Dermis lymphatic vessel endothelial cell (primary cell): ENCODE measurements around the gene ATPAF1. TPM values are rescaled to one million over a fixed set of nuclear protein-coding genes. Genes with fewer than 3 reads are reported as not detected.

Experiments used
- total RNA-seq: library from RNA; depleted of rRNA; stranded (reverse); fragments of >200 nt; gene quantifications from 2 replicates; pipeline ENCODE4 v1.2.1, GENCODE V29; 2014

ATPAF1 gene
- total RNA-seq: 26.2 and 26.9 TPM in 2 replicates

GRCh38 chr1:46667782-46668760, at the start of gene ATPAF1:
Gene ATPAF1, minus strand, starts transcription at chr1:46668364. Its CDS starts 42 bp downstream, at chr1:46668322.

GRCh38 chr1:46671554-46671953, 3.4 kb upstream of the ATPAF1 start, which contains the start of gene TEX38:
Gene TEX38, plus strand, starts transcription at chr1:46671854. Its CDS starts 81 bp downstream, at chr1:46671935.

DNA sequence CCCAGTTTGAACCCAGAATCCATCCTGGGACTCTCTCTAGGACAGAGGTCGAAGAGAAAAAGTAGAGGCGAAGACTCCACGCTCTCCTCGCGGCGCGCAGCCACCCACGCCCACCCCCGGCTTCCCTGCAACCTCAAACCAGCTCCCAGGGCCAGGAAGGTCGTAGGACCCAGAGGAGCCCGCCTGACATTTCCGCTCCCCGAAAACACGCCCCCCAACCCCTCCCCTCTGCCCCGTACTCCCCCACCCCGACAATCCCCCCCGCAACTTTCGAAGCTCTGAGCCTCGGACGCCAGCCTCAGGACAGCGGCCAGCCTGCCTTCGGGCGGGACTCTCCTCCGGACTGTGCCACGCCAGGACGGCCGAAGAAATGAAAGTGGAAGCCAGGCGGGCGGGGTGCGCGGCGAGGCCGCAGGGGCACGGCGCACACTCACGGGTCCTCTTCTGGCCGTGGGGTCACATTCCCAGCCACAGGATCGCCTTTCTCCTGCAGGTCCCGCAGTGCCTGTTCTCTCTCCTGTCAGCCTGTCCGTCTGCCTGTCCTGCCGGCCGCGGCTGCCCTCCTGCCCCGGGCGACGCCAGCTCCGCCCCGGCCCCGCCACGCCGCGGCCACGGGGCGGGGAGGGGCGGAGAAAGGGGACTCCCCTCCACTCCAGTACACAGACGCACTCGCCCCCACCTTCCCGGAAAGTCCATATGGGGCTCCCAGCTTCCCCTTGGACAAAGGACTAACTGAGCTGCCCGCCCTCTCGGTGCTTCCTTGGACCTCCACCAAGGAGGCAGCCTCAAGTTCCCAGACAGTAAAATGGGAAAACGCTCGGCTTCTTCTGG, 51.7 kb downstream of the ATPAF1 start, which contains the start of gene MOB3C:
MOB3C (minus strand) TSS at position 535 of the 831 bp plus-strand sequence. CDS start 3,490 bp downstream, outside the sequence.

DNA sequence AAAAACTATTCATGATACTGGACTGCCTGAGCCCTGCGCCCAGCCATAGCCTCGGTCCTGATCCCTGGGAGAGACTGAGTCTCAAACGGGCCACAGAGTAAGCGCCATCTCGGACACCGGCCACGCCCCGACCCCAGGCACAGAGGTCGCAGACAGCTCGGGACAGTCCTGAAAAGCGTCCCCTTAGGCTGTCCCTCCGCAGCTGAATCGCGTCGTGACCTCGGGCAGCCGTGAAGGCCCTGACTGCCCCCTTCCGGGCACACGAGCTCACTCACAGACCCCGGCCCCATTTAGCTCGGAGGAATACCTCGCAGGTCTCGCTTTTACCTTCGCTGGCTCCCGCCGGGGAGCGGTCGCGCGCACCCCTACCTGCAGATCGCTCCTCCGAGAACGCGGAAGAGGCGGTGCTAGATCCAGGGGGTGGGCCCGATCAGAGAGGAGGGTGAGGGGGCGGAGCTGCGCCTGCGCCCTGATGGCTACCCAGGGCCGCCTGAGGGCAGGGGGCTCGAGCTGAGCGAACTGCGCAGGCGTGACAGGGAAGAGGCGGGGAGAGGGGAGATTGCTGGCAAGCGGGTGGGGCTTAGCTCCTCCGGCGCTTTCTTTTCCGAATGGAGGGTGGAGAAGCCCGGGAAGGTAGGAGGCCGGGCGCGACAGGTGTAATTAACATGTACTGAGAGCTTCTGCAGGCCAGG, 64.2 kb downstream of the ATPAF1 start, which contains the start of gene MKNK1:
MKNK1 (minus strand) TSS at position 411 of the 692 bp plus-strand sequence. CDS start 20,941 bp downstream, outside the sequence.

Other genes starting within 250 kb of the ATPAF1 start
- not detected in 2 replicates for gene DMBX1, start 178.5 kb downstream of the ATPAF1 start, total RNA-seq
- gene KNCN, start 116.7 kb downstream of the ATPAF1 start, total RNA-seq: not detected in 2 replicates
- gene MKNK1, start 64.1 kb downstream of the ATPAF1 start, total RNA-seq: 18.2 and 19.6 TPM in 2 replicates
- 11.5 and 11.8 TPM in 2 replicates for gene MOB3C, start 51.6 kb downstream of the ATPAF1 start, total RNA-seq
- not detected in 2 replicates for gene TEX38, start 3.5 kb upstream of the ATPAF1 start, total RNA-seq
- gene EFCAB14, start 50.8 kb upstream of the ATPAF1 start, total RNA-seq: 57.8 and 60.6 TPM in 2 replicates
- gene CYP4B1, start 130.7 kb upstream of the ATPAF1 start, total RNA-seq: not detected in 2 replicates